GM21390 (cell line): ENCODE results near the gene TMIGD1.
"Not testable (repeated sequence)": the region's sequence is repeated elsewhere in the genome, so short reads cannot be mapped to it uniquely, and the experiment has no call there.

Experiments used
- ATAC-seq: cut with Tn5 transposase; IDR thresholded peaks from one replicate; pipeline ENCODE4 v1.9.1; 2021; ENCODE audit not compliant: unreplicated experiment

Gene TMIGD1

DNA sequence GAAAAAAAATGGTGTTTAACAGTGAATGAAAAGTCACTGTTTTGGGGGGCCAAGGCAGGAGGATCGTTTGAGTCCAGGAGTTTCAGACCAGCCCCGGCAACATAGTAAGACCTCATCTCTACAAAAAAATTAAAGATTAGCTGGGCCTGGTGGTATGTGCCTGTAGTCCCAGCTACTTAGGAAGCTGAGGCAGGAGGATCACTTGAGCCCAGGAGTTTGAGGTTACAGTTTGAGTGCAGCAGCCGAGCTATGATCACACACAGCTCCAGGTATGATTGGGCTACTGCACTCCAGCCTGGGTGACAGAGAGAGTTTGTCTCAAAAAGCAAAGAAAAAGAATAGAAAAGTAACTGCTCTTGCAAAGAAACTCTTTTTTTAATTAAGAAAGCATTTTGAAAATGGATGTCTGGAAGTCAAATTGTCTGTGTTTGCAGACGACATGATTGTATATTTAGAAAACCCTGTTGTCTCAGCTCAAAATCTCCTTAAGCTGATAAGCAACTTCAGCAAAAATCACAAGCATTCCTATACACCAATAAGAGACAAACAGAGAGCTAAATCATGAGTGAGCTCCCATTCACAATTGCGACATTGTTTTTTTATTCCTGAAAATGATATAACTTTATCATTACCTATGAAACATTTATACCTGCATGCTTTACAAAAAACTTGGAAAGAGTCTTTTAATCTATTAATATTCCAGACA is 24.4 kb upstream of the TMIGD1 start:
- ATAC-seq, result no peak

- ATAC-seq, result no peak
These were observed 23.6 kb upstream of the TMIGD1 start for GRCh38 chr17:30357476-30357875.

- no peak for ATAC-seq
These were observed 20.8 kb upstream of the TMIGD1 start for GRCh38 chr17:30354701-30355100.

DNA sequence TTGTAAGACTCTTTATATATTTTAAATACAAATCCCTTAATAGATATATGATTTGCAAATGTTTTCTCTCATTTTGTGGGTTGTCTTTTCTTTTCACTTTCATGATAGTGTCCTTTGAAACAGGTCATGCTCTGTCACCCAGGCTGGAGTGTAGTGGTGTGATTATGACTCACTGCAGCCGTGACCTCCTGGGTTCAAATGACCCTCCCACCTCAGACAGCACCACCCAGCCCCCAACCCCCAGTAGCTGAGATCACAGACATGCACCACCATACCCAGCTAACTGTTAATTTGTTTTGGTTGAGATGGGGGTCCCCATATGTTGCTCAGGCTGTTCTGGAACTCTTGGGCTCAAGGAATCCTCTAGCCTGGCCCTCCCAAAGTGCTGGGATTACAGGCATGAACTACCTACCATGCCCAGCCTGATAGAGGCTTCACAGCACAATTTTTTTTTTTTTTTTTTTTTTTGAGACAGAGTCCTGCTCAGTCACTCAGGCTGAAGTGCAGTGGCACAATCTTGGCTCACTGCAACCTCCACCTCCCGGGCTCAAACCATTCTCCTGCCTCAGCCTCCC is 18.5 kb upstream of the TMIGD1 start:
- ATAC-seq, result no peak

- ATAC-seq, result no peak
These were observed 17.9 kb upstream of the TMIGD1 start for GRCh38 chr17:30351735-30352134.

GRCh38 chr17:30351263-30351662 is 17.4 kb upstream of the TMIGD1 start:
- ATAC-seq, result not testable (repeated sequence)

- ATAC-seq, result no peak
These were observed 15.4 kb upstream of the TMIGD1 start for GRCh38 chr17:30349252-30349651.

DNA sequence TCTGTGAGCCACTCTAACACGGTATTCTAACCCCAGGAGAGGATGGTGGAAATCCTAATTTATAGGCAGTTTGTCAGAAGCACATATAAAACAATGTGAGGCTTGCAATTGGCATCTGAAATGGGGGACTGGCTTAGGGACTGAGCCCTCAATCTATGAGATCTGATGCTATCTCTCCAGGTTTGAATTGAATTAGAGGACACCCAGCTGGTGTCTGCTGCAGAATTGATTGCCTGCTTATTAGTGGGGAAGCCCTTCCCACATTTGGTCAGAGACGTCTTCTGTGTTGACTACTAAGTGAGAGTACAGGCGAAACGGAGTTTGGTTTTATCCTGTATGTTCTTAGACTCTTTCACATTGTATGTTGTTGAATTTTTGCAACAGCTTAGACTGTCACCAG is 13.6 kb upstream of the TMIGD1 start:
- no peak for ATAC-seq

DNA sequence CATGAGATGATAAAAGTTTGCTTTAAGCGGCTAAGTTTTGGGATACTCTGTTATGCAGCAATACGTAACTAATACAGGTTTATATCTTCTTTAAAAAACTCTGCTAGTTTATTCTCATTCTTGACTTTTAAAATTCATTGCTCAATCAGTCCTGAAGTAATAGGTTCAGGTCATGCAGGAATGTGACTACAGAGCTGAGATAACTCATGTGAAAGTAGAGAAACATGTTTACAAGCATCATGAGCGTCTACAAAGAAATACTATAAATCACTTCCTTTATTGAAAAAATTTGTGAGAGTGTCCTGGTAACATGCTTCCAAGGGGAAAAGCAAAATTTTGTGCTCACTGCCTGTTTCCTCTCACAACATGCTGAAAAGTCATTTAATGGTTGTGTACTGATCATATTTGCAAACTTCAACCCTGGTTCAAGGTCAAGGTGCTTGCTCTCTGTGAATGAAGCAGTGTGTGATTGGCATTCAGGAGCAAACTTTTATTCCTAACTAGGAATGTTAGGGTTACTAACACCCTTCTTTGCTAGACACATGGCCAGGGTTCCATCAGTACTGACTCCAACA is 12.5 kb upstream of the TMIGD1 start:
- no peak for ATAC-seq

GRCh38 chr17:30345527-30346075 is 11.7 kb upstream of the TMIGD1 start:
- no peak for ATAC-seq

DNA sequence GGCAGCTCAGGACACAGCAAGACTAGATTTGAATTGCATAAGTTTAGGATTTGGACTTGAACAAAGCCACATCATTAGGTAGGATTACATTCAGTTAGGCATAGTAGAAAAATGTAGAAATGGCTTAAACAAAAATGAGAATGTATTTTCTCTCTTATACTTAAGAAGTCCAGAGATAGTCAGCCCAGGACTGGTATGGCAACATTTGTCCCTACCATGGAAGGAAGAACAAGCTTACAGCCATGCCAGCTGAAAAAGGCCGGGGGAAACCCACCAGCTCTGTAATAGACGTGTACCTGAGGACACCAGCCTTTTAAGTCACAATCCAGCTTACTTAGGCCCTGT is 11.2 kb upstream of the TMIGD1 start:
- ATAC-seq, result no peak

- ATAC-seq, result no peak
These were observed 10.6 kb upstream of the TMIGD1 start for GRCh38 chr17:30344283-30345088.

GRCh38 chr17:30343796-30344195 is 9.9 kb upstream of the TMIGD1 start:
- no peak for ATAC-seq

DNA sequence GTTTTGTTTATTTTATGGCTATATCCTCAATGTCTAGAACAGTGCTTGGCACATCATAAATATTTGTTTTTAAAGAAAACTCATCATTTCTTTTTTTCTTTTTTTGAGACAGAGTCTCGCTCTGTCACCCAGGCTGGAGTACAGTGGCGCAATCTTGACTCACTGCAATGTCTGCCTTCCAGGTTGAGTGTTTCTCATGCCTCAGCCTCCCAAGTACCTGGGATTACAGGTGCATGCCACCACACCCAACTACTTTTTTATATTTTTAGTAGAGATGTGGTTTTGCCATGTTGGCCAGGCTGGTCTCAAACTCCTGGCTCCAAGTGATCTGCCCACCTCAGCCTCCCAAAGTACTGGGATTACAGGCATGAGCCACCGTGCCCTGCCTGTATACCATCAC is 9.4 kb upstream of the TMIGD1 start:
- not testable (repeated sequence) for ATAC-seq

- ATAC-seq, result no peak
These were observed 7.9 kb upstream of the TMIGD1 start for GRCh38 chr17:30341703-30342249.

DNA sequence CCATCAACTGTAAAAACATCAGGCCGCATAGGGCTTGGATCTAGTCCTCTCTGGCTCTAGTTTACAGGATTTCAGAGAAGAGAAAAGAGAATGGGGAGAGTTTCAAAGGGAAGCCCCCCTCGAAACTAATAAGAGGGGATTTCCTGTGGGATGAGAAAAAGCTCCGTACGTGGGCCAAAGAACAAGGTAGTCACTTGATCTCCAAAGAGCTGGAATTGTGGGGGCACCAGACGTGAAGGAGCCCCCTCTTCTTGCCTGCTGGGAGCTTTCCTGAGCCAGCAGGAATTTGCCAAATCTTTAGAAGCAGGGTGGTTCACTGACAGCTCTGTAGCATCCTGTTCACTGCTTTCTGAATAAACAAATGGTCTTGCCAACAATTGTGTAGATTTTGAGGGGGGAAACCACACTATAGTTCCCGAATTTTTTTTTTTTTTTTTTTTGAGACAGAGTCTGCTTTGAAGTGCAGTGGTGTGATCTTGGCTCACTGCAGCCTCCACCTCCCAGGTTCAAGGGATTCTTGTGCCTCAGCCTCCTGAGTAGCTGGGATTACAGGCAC is 7.0 kb upstream of the TMIGD1 start:
- no peak for ATAC-seq

DNA sequence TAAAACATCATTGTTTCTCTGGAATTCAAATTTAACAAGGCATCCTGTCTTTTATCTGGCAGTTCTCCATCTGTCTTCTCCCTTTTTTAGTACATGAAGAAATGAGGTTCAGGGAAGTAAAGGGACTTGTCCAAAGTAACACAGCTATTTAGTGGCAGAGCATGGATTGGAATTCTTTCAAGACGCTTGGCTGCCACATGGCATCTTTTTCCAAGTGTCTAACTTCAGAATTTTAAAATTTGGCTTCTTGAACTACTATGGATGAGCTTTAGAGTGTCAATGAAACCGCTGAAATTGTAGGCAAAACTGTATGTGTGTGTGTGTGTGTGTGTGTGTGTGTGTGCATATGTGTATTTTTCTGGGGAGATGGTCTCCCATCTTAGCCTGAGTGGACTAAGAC is 5.2 kb upstream of the TMIGD1 start:
- no peak for ATAC-seq

GRCh38 chr17:30337393-30337999 is 3.6 kb upstream of the TMIGD1 start:
- ATAC-seq, result no peak

DNA sequence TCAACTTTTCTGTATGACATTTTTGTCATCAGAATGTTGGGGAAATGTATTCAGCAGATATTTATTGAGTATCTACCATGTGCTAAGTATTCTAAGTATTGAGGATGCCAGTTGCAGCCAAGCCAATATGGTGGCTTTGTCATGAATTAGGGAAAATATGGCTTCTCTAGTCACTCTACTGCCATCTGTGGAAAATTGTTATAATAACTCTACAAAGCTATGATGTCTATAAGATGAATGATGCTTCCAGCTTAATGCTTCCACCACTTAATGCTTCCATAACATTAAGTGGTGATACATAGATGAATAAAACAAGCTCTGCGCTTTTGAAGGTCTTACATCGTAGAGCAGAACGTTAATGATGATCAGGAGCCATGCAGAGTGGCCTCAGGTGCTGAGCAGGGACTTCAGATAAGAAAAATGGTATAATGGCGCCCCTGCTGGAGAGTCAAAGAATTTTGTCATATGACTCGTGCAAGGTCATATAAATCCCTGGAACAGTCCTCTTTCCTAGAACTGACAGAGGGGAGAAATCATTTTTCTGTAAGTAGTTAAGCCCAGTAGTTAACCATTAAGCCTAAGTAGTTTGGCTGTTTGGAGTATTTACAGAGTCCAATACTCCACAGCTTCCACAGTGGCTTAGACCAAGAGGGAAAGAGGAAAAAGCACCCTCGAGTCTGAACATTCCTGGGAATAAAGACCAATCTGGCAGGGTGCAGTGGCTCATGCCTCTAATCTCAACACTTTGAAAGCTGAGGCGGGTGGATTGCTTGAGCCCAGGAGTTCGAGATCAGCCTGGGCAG is 2.7 kb upstream of the TMIGD1 start:
- ATAC-seq, result no peak

GRCh38 chr17:30334421-30334820 is 564 bp upstream of the TMIGD1 start:
- ATAC-seq, result no peak
